ENCODE measurements around the gene CTAGE1.

- TF ChIP-seq, protein P1, sequence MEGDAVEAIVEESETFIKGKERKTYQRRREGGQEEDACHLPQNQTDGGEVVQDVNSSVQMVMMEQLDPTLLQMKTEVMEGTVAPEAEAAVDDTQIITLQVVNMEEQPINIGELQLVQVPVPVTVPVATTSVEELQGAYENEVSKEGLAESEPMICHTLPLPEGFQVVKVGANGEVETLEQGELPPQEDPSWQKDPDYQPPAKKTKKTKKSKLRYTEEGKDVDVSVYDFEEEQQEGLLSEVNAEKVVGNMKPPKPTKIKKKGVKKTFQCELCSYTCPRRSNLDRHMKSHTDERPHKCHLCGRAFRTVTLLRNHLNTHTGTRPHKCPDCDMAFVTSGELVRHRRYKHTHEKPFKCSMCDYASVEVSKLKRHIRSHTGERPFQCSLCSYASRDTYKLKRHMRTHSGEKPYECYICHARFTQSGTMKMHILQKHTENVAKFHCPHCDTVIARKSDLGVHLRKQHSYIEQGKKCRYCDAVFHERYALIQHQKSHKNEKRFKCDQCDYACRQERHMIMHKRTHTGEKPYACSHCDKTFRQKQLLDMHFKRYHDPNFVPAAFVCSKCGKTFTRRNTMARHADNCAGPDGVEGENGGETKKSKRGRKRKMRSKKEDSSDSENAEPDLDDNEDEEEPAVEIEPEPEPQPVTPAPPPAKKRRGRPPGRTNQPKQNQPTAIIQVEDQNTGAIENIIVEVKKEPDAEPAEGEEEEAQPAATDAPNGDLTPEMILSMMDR (IDR thresholded peaks at IDR 0.05) = no peak
- no peak for TF ChIP-seq POLR2A (IDR thresholded peaks at IDR 0.05)
Observed at GRCh38 chr18:22451796-22452195, 34.1 kb upstream of the CTAGE1 start.

Measured in esophagus squamous epithelium (tissue), 4 donors.